ENCODE results near the gene FAP.

The FAP gene

DNA sequence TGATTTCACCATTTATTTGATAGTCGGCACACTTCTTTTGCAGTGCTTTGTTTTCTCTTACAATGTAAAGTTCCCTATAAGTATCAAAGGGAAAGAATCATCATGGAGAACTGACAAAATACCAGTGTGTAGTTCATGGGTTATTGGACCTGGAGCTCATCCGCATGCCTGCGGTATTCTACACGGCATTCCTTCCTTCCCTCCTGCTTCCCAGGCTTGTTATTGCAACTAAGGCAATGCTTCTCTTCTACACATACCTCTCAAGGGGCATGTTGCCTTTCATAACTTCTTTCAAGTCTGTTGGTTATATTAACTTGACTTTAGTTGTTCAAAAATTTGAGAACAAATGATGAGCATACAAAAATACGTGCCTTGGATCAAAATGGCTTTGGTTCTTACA lies 24.3 kb upstream of the FAP start:
- DNase-seq (ENCODE audit: low read depth in 2 of 2), result no peak
- no peak overlapping the region for H3K4me3 ChIP-seq (replicated peaks in 1 of 2; ENCODE audit: low read depth in 2 of 2, low read length in 2 of 2)
- TF ChIP-seq, protein P1, sequence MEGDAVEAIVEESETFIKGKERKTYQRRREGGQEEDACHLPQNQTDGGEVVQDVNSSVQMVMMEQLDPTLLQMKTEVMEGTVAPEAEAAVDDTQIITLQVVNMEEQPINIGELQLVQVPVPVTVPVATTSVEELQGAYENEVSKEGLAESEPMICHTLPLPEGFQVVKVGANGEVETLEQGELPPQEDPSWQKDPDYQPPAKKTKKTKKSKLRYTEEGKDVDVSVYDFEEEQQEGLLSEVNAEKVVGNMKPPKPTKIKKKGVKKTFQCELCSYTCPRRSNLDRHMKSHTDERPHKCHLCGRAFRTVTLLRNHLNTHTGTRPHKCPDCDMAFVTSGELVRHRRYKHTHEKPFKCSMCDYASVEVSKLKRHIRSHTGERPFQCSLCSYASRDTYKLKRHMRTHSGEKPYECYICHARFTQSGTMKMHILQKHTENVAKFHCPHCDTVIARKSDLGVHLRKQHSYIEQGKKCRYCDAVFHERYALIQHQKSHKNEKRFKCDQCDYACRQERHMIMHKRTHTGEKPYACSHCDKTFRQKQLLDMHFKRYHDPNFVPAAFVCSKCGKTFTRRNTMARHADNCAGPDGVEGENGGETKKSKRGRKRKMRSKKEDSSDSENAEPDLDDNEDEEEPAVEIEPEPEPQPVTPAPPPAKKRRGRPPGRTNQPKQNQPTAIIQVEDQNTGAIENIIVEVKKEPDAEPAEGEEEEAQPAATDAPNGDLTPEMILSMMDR (IDR thresholded peaks at IDR 0.05; ENCODE audit: low read depth, low read length), result no peak

DNA sequence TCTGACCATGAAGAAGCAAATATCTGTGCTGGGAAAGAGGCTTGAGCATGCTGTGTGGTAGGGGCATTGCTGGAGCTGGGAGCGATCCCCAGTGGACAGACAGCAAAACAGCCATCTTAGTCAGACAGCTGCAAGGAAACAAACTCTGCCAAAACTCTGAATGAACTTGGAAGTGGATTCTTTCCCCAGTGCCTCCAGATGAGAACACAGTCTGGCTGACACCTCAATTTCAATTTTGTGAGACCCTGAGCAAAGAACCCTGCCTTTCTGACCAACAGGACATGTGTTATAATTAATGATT lies 23.2 kb upstream of the FAP start:
- no peak overlapping the region for H3K4me3 ChIP-seq (replicated peaks in 1 of 2; ENCODE audit: low read depth in 2 of 2, low read length in 2 of 2)
- TF ChIP-seq, protein P1 (IDR thresholded peaks at IDR 0.05; ENCODE audit: low read depth, low read length), result peak; percentile 32

DNA sequence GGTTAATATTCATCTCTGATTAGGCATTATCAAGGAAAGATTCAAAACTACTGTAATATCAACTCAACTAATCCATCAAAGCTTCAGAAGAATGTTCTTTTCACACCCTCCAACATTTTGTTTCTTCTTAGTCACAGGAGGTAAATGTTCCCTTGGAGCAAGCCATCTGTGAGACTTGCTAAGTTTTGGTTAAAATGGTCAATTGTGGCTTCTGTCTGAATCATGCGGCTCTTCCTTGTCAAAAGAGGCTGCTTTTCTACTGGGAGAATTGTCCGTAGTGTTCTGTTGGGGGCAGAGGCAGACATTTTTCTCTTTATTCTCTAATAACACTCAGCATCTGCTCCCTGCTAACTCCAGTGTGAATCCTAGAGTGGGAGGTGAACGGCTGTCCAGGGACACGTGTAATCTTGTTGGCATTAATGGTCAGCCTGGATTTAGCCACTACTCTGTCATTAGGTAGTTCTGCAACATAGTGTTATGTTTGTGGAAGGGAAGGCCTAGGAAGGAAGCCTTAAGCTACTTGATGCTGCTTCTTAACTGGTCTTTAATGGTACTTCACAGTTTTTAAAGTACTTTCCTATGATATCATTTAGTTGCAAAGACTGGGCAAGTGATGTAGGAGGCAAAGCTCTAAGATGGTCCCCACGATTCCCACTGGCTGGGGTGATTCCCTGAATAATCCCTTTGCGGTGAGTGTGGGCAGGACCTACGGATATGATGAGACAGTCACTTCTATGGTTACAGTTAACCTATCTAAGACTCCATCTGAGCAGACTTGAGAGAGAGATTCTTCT lies 22.6 kb upstream of the FAP start:
- no peak overlapping the region for H3K4me3 ChIP-seq (replicated peaks in 1 of 2; ENCODE audit: low read depth in 2 of 2, low read length in 2 of 2)
- DNase-seq (ENCODE audit: low read depth in 2 of 2), result peak in 1 of 2 donors; percentile 31
- TF ChIP-seq, protein P1 (IDR thresholded peaks at IDR 0.05; ENCODE audit: low read depth, low read length), result no peak

More for the DNA sequence above, 23.2 kb upstream of the FAP start:
- DNase-seq (ENCODE audit: low read depth in 2 of 2), result peak; percentile 48 to 49

DNA sequence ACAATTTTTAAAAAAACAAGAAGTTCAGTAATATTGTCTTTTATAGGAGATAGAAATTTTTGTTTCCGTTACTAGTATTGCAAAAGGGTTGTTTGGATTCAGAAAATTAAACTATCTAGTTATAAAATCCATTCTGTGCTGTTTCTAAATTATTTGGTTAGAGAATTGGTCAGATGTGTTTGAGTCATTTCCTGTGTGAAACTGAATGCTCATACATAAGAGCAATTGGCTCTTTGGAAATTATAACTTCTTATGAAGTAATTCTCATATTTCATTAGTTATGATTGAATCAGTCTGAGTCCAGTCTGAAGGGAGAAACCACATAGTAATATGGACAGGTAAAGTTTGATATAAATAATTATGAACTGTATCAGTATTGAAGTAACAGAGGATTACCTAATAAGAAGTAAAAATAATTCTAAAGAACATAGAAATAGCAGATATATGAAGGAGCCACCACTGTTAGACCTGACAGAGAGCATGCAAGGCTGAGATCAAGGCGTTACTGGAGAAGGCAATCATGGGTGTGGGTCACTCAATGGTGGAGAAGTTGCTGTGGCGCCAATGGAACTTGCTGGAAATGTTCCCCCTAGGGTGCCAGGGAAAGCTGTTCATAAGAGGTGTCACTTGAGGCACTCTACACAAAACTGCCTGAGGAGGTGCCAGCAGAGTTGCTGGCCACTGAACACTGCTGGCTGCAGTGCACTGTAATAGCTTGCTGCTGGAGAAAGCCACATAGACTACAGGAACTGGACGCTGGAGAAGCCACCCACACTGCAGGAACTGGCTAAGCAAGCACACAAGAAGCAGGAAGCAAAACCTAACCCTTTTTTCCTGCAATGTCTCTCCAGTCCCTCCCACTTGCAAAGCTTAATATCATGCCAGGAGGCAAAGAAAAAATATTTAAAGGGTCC lies 18.0 kb upstream of the FAP start:
- DNase-seq (ENCODE audit: low read depth in 2 of 2), result peak; percentile 79 to 81
- TF ChIP-seq, protein P1 (IDR thresholded peaks at IDR 0.05; ENCODE audit: low read depth, low read length), result no peak
- peak overlapping the region in 1 of 2 donors; percentile 33 for H3K4me3 ChIP-seq (replicated peaks in 1 of 2; ENCODE audit: low read depth in 2 of 2, low read length in 2 of 2)

DNA sequence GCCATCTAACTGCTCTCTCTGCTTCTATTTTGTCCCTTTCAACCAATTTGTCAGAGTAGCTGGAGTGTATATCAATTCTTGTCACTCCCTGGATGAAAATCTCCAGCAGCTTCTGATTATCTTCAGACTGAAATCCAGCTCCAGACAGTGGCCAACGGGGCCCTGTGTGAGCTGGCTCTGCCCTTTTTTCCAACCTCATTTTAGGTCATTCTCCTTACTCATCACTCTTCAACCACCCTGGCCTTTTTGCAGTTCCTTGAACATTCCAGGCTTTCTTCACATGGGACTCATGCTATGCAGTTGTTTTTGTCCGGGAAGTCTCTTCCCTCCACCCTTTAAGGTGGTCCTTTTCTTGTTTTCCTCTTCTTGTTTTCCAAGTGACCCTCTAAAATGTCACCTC lies 15.4 kb upstream of the FAP start:
- H3K4me3 ChIP-seq (replicated peaks in 1 of 2; ENCODE audit: low read depth in 2 of 2, low read length in 2 of 2), result no peak overlapping the region
- TF ChIP-seq, protein P1 (IDR thresholded peaks at IDR 0.05; ENCODE audit: low read depth, low read length), result no peak
- DNase-seq (ENCODE audit: low read depth in 2 of 2), result peak; percentile 49 to 51

DNA sequence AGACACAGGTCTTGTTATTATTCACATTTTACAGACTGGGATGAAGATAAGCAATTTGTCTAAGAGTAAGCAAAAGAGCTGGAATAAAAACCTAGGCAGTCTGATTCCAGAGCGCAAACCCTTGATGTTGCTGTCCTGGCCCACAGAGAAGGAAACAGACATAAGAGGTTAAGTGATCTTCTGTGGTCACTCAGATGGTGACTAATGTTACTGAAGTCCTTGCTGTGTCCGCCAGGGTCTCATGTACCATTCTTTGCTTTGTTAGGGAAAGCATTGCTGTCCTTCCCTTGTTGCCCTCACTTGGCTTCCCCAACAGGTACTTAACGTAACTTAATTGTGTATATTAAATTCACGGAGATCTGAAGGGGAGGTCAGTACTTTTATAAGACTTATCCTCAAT lies 14.9 kb upstream of the FAP start:
- DNase-seq (ENCODE audit: low read depth in 2 of 2), result peak in 1 of 2 donors; percentile 23

More for the DNA sequence above, 14.9 kb upstream of the FAP start:
- H3K4me3 ChIP-seq (replicated peaks in 1 of 2; ENCODE audit: low read depth in 2 of 2, low read length in 2 of 2), result no peak overlapping the region
- TF ChIP-seq, protein P1 (IDR thresholded peaks at IDR 0.05; ENCODE audit: low read depth, low read length), result no peak
